Nephron progenitor cell (in vitro differentiated cells): ENCODE results near the gene HTR7.
"Not testable (repeated sequence)": the region's sequence is repeated elsewhere in the genome, so short reads cannot be mapped to it uniquely, and the experiment has no call there.

ENCODE experiments used
- DNase-seq: peaks from one replicate; pipeline ENCODE4 v3.0.0; 2021
- H3K27ac Mint-ChIP-seq: 2 replicates; pipeline ENCODE4 v1.8.0; 2021; ENCODE audit warnings: mild to moderate bottlenecking, moderate library complexity, mixed read lengths
- H3K27me3 Mint-ChIP-seq: 2 replicates; pipeline ENCODE4 v1.8.0; 2021; ENCODE audit warnings: mild to moderate bottlenecking, low read depth, mixed read lengths; ENCODE audit not compliant: poor library complexity
- H3K36me3 Mint-ChIP-seq: 2 replicates; pipeline ENCODE4 v1.8.0; 2021; ENCODE audit warnings: low read depth, mixed read lengths
- H3K4me1 Mint-ChIP-seq: 2 replicates; pipeline ENCODE4 v1.8.0; 2021; ENCODE audit warnings: mixed read lengths
- H3K4me3 Mint-ChIP-seq: 2 replicates; pipeline ENCODE4 v1.8.0; 2021; ENCODE audit warnings: mild to moderate bottlenecking, moderate library complexity, mixed read lengths
- H3K9me3 Mint-ChIP-seq: 2 replicates; pipeline ENCODE4 v1.8.0; 2021; ENCODE audit warnings: mild to moderate bottlenecking, moderate library complexity, mixed read lengths
- CTCF ChIP-seq: fragments of 200-600 bp; sonication (generic); IDR thresholded peaks from 2 replicates; pipeline ENCODE4 v1.5.0; 2021; ENCODE audit warnings: antibody characterized with exemption

HTR7 gene

GRCh38 chr10:90857635-90858460 lies at the start of gene HTR7:
Gene HTR7 (minus strand): TSS chr10:90858039. CDS start chr10:90857671, 368 bp downstream.
- peaks cover 4% of the 10 kb centered on the region for H3K4me1 Mint-ChIP-seq
- peak; percentile 85 for DNase-seq
- H3K27ac Mint-ChIP-seq, result no peak within 1 kb of the TSS
- H3K4me3 Mint-ChIP-seq, result peak within 1 kb of the TSS; percentile 91
- H3K27me3 Mint-ChIP-seq, result peaks cover 65% of the 10 kb centered on the region
- peaks cover 6% of the 10 kb centered on the region for H3K9me3 Mint-ChIP-seq
- TF ChIP-seq CTCF, result peak; percentile 27
- no peaks in the 10 kb centered on the region for H3K36me3 Mint-ChIP-seq

GRCh38 chr10:90906596-90906995 lies 48.8 kb upstream of the HTR7 start:
- Mint-ChIP-seq H3K27ac (peak overlapping the region; percentile 21), H3K4me1 (peaks cover 1% of the 10 kb centered on the region), H3K4me3 (no peak overlapping the region), H3K9me3 (peaks cover 7% of the 10 kb centered on the region), H3K36me3 (peaks cover 60% of the 10 kb centered on the region), H3K27me3 (no peaks in the 10 kb centered on the region)
- DNase-seq, result no peak
- no peak for TF ChIP-seq CTCF

GRCh38 chr10:90905925-90906324 lies 48.1 kb upstream of the HTR7 start:
- no peak for DNase-seq
- no peak for TF ChIP-seq CTCF
- no peak overlapping the region for H3K27ac Mint-ChIP-seq

GRCh38 chr10:90896916-90897315 lies 39.1 kb upstream of the HTR7 start:
- peaks cover 58% of the 10 kb centered on the region for H3K36me3 Mint-ChIP-seq
- H3K4me3 Mint-ChIP-seq, H3K4me1 Mint-ChIP-seq, H3K27me3 Mint-ChIP-seq, H3K9me3 Mint-ChIP-seq, DNase-seq, H3K27ac Mint-ChIP-seq: not testable (repeated sequence)

More at GRCh38 chr10:90905925-90906324, 48.1 kb upstream of the HTR7 start:
- no peaks in the 10 kb centered on the region for H3K4me1 Mint-ChIP-seq
- H3K27me3 Mint-ChIP-seq, result no peaks in the 10 kb centered on the region
- H3K36me3 Mint-ChIP-seq, result peaks cover 67% of the 10 kb centered on the region
- H3K9me3 Mint-ChIP-seq, result peaks cover 7% of the 10 kb centered on the region
- H3K4me3 Mint-ChIP-seq, result no peak overlapping the region

GRCh38 chr10:90893190-90893589 lies 35.4 kb upstream of the HTR7 start:
- no peak for DNase-seq
- Mint-ChIP-seq H3K36me3 (peaks cover 67% of the 10 kb centered on the region), H3K27me3 (no peaks in the 10 kb centered on the region), H3K4me3 (no peak overlapping the region), H3K4me1 (no peaks in the 10 kb centered on the region), H3K9me3 (no peaks in the 10 kb centered on the region), H3K27ac (no peak overlapping the region)
- no peak for TF ChIP-seq CTCF

GRCh38 chr10:90890347-90890746 lies 32.5 kb upstream of the HTR7 start:
- H3K9me3 Mint-ChIP-seq, result no peaks in the 10 kb centered on the region
- DNase-seq, result no peak
- TF ChIP-seq CTCF, result no peak
- no peak overlapping the region for H3K4me3 Mint-ChIP-seq
- H3K4me1 Mint-ChIP-seq, result no peaks in the 10 kb centered on the region
- H3K27ac Mint-ChIP-seq, result no peak overlapping the region
- peaks cover 70% of the 10 kb centered on the region for H3K36me3 Mint-ChIP-seq
- H3K27me3 Mint-ChIP-seq, result no peaks in the 10 kb centered on the region
